Left lung (tissue), 10 donors: ENCODE measurements around the gene TENM4. TPM values are rescaled to one million over a fixed set of nuclear protein-coding genes. Genes with fewer than 3 reads are reported as not detected.

Experiments
- ATAC-seq: fragments of 200-7000 bp; cut with Tn5 transposase; one replicate; pipeline ENCODE4 v1.9.1; 2020; ENCODE audit warnings: moderate library complexity
- DNase-seq, 4 donors: peaks; one replicate each; pipeline ENCODE4 v3.0.0-alpha.2; 2013 to 2020
- H3K27ac ChIP-seq, 2 donors: fragments of 200-600 bp; sonication (generic) in 1 of 2; one replicate each; pipeline versions ENCODE4 v1.5.0 to v1.8.0; 2020 to 2021
- H3K27me3 ChIP-seq, 2 donors: fragments of 200-600 bp; sonication (generic) in 1 of 2; one replicate each; pipeline versions ENCODE4 v1.5.0 to v1.8.0; 2020 to 2021
- H3K36me3 ChIP-seq, 2 donors: fragments of 200-600 bp; sonication (generic) in 1 of 2; one replicate each; pipeline versions ENCODE4 v1.5.0 to v1.8.0; 2020 to 2021
- H3K4me1 ChIP-seq, 2 donors: fragments of 200-600 bp; one replicate each; pipeline ENCODE4 v1.8.0; 2021
- H3K4me3 ChIP-seq, 2 donors: fragments of 200-600 bp; sonication (generic) in 1 of 2; one replicate each; pipeline versions ENCODE4 v1.5.0 to v1.8.0; 2020 to 2021; ENCODE audit warnings: mild to moderate bottlenecking in 1 of 2
- H3K9me3 ChIP-seq, 2 donors: fragments of 200-600 bp; sonication (generic) in 1 of 2; one replicate each; pipeline versions ENCODE4 v1.5.0 to v1.8.0; 2020 to 2021
- intact Hi-C, 2 donors: fragments of 100-400 bp; cut with DNase I; formaldehyde crosslinking; loops; one replicate each; pipeline versions ENCODE4 v1.11.2 to v1.14.2; 2022
- polyA plus RNA-seq, 6 donors: library from polyadenylated mRNA; unstranded; fragments of 120-200 nt; gene quantifications; one replicate each; pipeline ENCODE4 v1.2.1, GENCODE V29; 2013; ENCODE audit not compliant: insufficient read length in 6 of 6
- total RNA-seq, 2 donors: library from RNA; stranded (reverse); fragmentation: NEBNext Ultra II Directional; extraction: Animal tissue kit (Norgen Biotek cat#: 25700); gene quantifications; one replicate each; pipeline ENCODE4 v1.2.1, GENCODE V29; 2021
- TF ChIP-seq, protein P1 (sequence below), 2 donors: fragments of 200-600 bp; sonication (generic) in 1 of 2; IDR thresholded peaks; one replicate each; pipeline versions ENCODE4 v1.5.0 to v1.8.0; 2021; ENCODE audit warnings: antibody characterized with exemption in 2 of 2
- donor health status: DM: no; HTN: yes; CAD: no.
- donor health status: DM: no; HTN: no; CAD: no.

The TENM4 gene
- total and polyA plus RNA-seq, 8 donors = 3.4 to 7.1 (median 5.2) TPM

DNA sequence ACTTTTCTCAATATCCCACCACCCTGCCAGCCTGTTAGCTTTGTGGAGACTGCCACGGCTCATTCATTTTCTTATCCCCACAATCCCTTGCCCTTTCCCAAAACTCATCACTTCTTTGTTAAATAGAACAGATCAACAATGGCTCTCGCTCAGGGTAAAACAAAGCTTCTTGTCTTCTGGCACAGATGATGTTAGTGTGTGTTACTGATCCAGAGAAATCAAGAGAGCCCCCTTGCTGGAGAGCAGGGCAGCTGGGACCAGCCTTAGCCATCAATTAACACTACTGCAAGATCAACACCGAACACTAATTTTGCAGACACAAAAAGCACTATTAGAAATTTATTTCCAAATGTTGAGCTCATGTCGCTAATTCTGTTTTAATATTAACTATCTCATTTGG, 420.9 kb downstream of the TENM4 start:
- Histone ChIP-seq H3K27ac (no peak overlapping the region), H3K9me3 (no peaks in the 10 kb centered on the region), H3K4me3 (no peak overlapping the region), H3K27me3 (peaks cover 0 to 38% of the 10 kb centered on the region in 2 donors), H3K36me3 (no peaks in the 10 kb centered on the region), H3K4me1 (no peaks in the 10 kb centered on the region)
- ATAC-seq (no peak), DNase-seq (no peak)
- TF ChIP-seq, protein P1, sequence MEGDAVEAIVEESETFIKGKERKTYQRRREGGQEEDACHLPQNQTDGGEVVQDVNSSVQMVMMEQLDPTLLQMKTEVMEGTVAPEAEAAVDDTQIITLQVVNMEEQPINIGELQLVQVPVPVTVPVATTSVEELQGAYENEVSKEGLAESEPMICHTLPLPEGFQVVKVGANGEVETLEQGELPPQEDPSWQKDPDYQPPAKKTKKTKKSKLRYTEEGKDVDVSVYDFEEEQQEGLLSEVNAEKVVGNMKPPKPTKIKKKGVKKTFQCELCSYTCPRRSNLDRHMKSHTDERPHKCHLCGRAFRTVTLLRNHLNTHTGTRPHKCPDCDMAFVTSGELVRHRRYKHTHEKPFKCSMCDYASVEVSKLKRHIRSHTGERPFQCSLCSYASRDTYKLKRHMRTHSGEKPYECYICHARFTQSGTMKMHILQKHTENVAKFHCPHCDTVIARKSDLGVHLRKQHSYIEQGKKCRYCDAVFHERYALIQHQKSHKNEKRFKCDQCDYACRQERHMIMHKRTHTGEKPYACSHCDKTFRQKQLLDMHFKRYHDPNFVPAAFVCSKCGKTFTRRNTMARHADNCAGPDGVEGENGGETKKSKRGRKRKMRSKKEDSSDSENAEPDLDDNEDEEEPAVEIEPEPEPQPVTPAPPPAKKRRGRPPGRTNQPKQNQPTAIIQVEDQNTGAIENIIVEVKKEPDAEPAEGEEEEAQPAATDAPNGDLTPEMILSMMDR (IDR thresholded peaks at IDR 0.05) = no peak
- intact Hi-C loops = no loop called here

DNA sequence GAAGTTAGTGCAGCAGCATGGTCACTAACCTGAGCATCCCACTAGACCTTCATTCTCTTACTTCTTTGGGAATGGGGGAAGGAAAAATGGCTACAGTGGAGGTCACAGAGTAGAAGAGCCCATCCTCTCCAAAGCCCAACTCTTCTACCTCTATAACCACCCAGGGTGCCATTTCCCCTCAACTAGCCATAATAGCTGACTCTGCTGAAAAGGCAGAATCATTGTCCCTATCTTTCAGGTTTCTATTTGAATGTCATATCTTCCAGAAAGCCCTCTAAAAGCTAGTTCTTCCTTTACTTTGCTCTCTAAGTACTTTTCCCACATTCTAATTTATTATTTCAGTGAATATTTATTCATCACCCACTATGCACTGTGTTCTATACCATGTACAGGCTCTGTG, 421.6 kb downstream of the TENM4 start:
- Histone ChIP-seq H3K36me3 (no peaks in the 10 kb centered on the region), H3K27ac (no peak overlapping the region), H3K9me3 (no peaks in the 10 kb centered on the region), H3K4me3 (no peak overlapping the region), H3K27me3 (peaks cover 0 to 33% of the 10 kb centered on the region in 2 donors), H3K4me1 (no peaks in the 10 kb centered on the region)
- TF ChIP-seq, protein P1 (IDR thresholded peaks at IDR 0.05) = no peak
- intact Hi-C loops = no loop called here
- DNase-seq (no peak), ATAC-seq (no peak)

DNA sequence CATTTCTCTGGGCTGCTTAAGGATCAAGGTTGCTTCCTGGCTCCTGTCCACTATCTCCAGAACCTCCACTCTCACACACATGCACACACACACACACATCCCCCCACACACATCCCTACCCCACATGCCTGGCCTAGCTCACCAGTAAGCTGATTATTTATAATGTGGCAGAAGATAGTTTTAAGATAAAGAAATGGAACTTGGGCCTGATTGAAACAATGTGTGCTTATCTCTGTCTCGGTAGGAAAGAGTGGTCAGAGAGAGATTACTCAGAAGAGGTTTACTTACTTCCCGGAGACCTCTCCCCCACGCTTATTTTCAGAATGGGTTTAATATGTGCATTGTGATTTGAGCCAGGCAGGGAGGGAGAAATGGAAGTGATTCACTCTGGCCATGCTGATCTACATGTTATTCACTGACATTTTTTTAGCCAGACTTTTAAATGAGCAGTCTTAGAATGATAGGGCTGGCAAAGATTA, 422.4 kb downstream of the TENM4 start:
- intact Hi-C loops = no loop called here
- Histone ChIP-seq H3K36me3 (no peaks in the 10 kb centered on the region), H3K27ac (no peak overlapping the region), H3K4me1 (no peaks in the 10 kb centered on the region), H3K9me3 (no peaks in the 10 kb centered on the region), H3K4me3 (no peak overlapping the region), H3K27me3 (peaks cover 0 to 25% of the 10 kb centered on the region in 2 donors)
- ATAC-seq = peak; percentile 72
- DNase-seq = peak in 2 of 4 donors; percentile 34 to 66
- TF ChIP-seq, protein P1 (IDR thresholded peaks at IDR 0.05) = no peak

DNA sequence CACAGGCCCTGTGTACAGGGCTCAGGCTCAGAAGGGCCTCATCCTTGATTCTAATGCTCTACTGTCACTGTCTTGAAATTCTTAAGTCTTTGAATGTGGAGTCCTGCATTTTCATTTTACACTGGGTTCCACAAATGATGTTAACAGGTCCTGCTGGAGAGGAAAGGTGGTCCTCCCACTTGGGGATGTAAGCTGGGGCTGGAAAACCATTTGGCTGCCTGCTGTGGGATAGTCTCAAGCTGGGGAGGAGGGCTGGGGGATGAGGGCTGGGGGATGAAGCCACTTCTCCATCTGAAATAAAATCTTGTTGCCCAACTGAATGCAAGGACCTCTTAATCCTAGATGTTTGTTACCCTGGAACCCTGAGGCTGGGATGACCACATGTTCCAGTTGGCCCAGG, 423.0 kb downstream of the TENM4 start:
- Histone ChIP-seq H3K9me3 (no peaks in the 10 kb centered on the region), H3K4me1 (no peaks in the 10 kb centered on the region), H3K27me3 (peaks cover 0 to 23% of the 10 kb centered on the region in 2 donors), H3K4me3 (no peak overlapping the region), H3K27ac (no peak overlapping the region), H3K36me3 (no peaks in the 10 kb centered on the region)
- ATAC-seq (no peak), DNase-seq (no peak)
- TF ChIP-seq, protein P1 (IDR thresholded peaks at IDR 0.05) = no peak
- intact Hi-C loops = no loop called here

DNA sequence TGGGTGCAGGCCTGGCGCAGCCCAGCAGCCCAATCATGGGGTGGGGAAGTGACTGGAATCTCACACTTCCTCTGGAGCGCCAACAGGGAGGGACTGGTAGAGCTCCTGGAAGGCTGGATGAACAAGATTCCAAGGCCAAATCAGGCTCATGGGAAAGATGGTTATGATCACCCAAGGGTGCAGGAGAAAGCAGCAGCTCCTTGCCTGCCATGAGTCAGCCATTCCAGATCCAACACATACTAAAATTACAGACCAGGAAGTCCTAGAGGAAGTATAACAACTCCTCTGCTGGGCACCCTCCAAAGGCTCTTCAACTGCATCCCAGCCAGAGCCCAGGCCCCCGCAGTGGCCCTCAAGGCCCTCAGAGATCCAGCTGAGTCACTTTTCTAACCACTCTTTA, 427.3 kb downstream of the TENM4 start:
- intact Hi-C loops = no loop called here
- Histone ChIP-seq H3K4me1 (no peaks in the 10 kb centered on the region), H3K27me3 (peaks cover 0 to 10% of the 10 kb centered on the region in 2 donors), H3K36me3 (no peaks in the 10 kb centered on the region), H3K9me3 (peaks cover 0 to 6% of the 10 kb centered on the region in 2 donors), H3K27ac (no peak overlapping the region), H3K4me3 (no peak overlapping the region)
- ATAC-seq (peak; percentile 60), DNase-seq (no peak)
- TF ChIP-seq, protein P1 (IDR thresholded peaks at IDR 0.05) = no peak
